ENCODE data around the gene PPP1R2B.

DNA sequence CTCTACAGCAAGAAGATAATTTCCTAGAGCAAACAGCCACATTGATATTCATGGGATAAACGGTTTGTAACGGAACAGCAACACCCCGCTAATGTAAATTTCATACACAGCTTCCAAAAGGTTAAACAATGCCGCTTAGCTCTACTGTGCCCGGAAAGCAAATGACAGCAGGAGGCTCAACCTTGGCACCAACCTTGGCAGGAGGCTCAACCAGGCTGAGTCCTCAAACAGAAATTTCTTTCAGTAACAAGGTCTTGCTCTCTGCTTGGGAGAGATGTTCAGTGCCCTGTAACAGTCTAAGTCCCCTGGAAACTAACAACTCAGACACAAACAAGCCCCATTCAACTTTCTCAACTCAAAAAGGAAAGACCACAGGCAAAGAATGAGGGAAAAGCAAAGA is 11.1 kb upstream of the PPP1R2B start:
- no peak for TF ChIP-seq PPARA (CRISPR knock-in tag; IDR thresholded peaks at IDR 0.05; ENCODE audit: borderline replicate concordance)
- no peak for TF ChIP-seq ARNTL (CRISPR knock-in tag; IDR thresholded peaks at IDR 0.05; ENCODE audit: borderline replicate concordance, low read depth)
- no peak for TF ChIP-seq ZFP30 (CRISPR knock-in tag; IDR thresholded peaks at IDR 0.05)
- no peak for TF ChIP-seq ZNF8 (CRISPR knock-in tag; IDR thresholded peaks at IDR 0.05)
- no peak for TF ChIP-seq GLIS3 (CRISPR knock-in tag; IDR thresholded peaks at IDR 0.05)
